Stromal cell of bone marrow (primary cell): ENCODE measurements around the gene FAM228B.
A peak's percentile ranks its signal among the peaks of the same experiment; 100 is the strongest.
"Not testable (repeated sequence)": the region's sequence is repeated elsewhere in the genome, so short reads cannot be mapped to it uniquely, and the experiment has no call there.

ENCODE experiments used
- DNase-seq: peaks from one replicate; pipeline ENCODE4 v3.0.0-alpha.2; 2012; ENCODE audit warnings: low read depth

FAM228B gene

DNA sequence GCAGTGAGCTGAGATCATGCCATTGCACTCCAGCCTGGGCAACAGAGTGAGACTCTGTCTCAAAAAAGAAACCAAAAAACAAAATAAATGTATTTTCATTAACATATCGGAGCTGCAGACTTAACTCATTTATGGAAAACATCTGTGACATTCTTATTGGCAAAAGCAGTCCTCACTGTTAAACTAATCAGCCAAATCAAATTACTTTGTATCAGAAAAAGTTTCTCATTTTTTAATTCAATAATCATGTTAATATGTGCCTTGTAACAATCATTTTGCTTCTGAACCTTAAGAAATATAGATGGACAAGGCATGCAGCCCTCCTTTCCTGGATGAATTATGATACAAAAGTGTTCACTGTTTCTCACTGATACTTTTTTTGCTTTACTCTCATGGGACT lies 20.6 kb upstream of the FAM228B start:
- DNase-seq, result no peak

DNA sequence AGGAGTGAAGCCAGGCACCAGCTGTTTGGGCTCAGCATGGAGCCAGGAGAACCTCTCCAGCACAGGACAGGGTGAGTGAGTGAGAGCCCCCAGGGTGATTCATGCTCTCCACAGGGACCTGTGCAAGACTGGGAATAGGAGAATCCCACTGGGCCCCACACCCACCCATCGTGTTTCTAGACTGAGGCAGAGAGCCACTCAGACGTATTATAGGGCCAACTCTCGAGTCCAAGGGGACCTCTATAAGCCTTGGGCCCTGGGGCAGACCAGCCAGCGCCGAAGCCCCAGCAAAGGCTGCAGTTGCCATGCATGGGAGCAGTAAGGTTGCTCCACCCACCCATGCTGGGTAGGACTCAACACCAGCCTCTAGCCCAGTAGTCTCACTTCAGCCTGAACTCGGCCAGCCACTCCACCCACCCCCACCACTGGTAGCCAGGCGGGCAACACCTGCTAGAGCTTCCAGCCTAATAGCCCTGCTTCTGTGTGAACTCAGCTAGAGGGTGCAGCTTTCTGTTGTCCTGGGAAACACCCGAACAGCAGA lies 19.1 kb upstream of the FAM228B start:
- no peak for DNase-seq

DNA sequence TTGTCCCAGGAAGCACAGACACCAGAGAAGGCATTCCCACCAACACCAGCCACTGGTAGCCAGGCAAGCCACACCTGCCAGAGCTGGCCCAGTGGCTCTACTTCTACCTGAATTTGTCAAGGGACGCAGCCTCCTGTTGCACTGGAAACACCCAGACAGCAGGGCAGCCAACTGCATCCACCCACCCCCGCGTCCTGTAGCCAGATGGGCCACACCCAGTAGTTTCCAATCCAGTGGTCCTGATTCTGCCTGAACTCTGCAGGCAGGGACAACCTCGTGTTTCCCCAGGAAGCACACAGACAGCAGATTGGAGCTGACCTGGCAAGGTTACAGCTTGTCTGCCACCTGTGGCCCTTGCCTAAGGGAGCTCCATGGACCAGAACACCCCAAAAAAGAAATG lies 18.4 kb upstream of the FAM228B start:
- no peak for DNase-seq

DNA sequence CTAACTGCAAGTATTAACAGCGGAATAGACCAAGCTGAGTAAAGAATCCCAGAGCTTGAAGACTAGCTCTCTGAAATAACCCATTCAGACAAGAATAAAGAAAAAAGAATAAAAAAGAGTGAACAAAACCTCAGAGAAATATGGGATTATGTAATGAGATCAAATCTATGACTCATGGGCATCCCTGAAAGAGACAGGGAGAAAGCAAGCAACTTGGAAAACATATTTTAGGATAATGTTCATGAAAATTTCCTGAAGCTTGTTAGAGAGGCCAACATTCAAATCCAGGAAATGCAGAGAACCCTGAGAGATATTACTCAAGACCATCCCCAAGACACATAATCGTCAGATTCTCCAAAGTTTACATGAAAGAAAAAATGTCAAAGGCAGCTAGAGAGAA lies 17.5 kb upstream of the FAM228B start:
- DNase-seq, result peak; percentile 30

DNA sequence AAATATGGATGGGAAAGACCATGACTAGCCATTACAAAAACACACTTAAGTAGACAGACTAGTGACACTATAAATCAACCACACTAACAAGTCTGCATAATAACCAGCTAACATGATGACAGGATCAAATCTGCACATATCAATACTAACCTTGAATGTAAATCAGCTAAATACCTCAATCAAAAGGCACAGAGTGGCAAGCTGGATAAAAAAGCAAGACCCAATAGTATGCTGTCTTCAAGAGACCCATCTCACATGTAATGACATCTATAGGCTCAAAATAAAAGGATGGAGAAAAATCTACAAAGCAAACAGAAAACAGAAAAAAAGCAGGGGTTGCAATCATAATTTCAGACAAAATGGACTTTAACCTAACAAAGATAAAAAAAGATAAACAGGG lies 16.5 kb upstream of the FAM228B start:
- no peak for DNase-seq

DNA sequence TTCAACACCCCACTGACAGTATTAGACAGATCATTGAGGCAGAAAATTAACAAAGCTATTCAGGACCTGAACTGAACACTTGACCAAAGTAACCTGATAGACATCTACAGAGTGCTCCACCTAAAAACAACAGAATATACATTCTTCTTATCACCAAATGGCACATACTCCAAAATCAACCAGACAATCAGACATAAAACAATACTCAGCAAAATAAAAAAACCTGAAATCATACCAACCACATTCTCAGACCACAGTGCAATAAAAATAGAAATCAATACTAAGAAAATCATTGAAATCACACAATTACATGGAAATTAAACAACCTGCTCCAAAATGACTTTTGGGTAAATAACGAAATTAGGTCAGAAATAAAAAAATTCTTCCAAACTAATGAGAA lies 15.9 kb upstream of the FAM228B start:
- no peak for DNase-seq

DNA sequence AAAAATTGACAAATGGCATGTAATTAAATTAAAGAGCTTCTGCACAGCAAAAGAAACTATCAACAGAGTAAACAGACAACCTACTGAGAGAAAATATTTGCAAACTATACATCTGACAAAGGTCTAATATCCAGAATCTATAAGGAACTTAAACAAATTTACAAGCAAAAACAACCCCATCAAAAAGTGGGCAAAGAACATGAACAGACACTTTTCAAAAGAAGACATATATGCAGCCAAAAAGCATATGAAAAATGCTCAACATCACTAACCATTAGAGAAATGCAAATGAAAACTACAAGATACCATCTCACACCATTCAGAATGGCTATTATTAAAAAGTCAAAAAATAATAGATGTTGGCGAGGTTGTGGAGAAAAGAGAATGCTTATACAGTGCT lies 13.8 kb upstream of the FAM228B start:
- not testable (repeated sequence) for DNase-seq

DNA sequence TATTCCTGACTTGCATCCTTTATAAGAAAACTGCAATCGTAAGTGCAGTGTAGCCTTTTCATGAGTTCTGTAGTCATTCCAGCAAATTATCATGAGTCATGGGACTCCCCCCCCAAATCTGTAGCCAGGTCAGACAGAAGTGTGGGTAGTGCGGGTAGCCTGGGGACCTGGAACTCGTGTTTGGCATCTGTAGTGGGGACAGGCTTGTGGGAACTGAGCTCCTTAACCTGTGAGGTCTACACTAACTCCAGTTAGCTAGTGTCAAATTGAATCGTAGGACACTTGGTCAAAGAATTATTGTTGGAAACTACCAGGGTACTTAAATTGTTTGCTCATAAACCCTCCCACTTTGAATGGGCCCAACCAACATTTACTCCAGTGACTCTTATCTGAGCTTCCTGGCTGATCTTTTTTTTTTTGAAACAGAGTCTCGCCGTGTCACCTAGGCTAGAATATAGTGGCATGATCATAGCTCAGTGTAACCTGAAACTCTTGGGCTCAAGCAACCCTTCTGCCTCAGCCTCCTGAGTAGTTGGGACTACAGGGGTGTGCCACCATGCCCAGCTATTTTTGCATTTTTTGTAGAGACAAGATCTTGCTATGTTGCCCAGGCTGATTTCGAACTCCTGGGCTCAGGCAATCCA lies 12.5 kb upstream of the FAM228B start:
- no peak for DNase-seq

DNA sequence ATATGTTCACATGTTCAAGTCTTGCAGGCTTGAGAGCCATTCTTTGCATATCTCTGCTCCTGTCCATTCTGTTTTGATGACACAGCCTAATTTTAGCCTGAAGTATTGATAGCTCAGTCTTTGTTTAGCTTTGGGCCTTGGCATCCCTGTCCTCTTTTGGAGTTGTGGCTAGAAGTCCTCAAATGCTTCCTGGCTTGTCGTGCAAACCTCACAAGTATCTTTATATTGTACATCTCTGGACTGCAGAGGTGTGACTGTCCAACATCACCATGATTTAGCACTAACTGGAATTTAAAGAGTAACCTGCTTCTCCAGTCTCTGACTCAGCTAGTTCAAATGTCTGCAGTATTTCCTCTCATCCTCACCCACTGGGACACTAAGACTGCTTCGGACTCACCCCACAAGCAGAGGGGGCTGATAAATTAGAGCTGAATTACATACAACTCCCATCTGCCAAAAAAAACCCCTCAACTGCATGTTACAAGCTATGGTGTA lies 11.8 kb upstream of the FAM228B start:
- DNase-seq, result no peak

DNA sequence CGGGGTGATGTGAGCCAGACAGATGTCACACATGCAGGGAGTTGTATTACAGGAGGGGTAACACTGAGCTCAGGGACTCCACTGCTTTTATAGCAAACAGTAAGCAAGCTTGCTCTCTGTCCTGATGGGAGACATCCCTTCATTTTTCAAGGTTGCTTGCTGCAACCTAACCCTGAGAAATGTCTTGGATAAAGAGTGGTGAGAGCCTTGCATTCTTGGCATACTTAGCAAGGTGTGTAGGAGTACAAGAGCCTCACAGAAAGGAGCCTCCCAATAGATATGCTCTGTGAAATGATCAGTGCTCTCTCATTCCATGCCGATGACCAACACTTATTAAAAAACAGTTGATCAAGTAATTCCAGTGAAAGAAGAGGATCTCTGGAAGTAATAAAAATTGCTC lies 8.2 kb upstream of the FAM228B start:
- no peak for DNase-seq

DNA sequence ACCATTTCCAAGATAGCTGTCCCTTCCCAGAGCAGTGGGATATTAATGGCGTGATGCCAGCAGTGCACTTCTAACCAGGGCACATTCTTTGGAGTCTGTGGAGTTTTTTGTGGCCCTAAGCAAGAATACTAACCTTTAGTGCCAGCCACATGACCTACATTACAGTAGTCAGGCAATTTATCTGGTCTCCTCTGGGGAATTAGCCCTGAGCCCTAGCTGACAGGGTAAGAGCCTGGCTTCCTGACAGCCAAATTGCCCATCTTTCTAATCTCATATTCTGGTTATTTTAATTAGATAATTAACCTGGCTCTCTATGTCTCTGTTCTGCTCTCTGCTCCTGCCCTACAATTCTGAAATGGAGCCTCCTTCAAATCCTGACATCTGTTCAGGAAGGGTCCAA lies 5.4 kb upstream of the FAM228B start:
- DNase-seq, result no peak

DNA sequence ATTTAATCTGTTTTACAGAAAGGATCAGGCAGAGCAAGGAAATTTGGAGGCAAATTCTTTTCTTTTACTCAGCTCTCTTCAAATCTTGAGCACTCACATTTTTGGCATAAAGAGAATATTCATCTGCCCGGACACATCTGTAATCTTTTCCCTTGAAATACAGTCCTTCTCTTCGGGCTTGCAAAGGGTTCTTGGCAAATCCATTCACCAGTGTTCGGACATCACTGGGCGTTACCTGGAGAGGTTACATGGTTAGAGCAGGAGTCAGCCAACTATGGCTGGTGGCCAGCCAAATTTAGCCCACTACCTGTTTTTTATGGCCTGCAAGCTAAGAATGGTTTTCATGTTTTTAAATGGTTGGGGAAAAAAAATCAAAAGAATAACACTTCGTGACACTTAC lies 2.2 kb upstream of the FAM228B start:
- no peak for DNase-seq

DNA sequence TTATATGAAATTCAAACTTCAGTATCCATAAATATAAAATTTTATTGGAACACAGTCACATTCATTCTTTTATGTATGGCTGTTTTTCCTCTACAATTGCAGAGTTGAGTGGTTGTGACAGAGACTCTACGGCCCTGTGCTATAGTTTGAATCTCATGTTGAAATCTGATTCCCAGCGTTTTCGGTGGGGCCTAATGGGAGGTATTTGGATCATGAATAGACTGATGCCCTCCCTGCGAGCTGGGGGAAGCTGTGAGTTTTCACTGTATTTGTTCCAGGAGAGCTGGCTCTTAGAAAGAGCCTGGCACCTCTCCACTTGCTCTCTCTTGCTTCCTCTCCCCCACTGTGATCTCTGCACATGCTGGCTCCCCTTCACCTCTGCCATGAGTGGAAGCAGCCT lies 1.8 kb upstream of the FAM228B start:
- DNase-seq, result no peak

DNA sequence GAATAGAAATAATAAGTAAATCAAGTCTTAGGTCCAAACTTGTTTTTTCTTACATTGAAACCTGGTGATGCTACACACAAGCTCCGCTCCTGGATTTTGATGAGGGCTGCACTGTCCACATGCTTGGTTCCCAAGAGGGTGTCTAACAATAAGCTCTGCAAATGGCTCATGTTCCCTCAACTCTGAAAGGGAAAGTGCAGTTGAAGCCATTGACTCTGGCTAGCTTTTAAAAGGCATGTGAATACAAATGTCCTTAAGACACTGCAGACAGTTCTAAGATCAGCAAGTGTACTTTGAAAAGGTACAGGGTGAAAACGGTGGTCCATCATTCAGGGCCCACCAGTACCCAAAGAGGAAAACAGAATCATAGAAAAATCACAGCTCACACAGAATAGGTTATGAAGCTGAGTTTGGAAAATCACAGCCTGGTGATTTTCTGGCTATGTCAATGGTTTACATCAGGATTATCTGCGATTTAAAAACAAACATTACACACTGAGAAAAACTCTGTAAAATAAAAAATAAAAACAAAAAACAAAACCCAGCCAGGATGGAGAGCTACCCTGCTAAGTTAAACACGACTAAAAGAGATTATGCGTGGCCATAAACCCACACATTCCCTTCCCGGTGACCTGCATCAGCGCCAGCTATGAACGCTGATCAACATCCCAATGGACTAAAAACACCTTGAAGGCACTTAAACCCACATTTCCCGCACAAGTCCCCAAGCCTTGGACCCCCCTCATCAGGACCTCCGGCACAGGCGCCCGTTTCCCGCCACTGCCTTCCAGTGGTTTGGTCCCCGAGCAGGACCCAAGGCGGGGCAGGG lies 689 bp upstream of the FAM228B start:
- no peak for DNase-seq

DNA sequence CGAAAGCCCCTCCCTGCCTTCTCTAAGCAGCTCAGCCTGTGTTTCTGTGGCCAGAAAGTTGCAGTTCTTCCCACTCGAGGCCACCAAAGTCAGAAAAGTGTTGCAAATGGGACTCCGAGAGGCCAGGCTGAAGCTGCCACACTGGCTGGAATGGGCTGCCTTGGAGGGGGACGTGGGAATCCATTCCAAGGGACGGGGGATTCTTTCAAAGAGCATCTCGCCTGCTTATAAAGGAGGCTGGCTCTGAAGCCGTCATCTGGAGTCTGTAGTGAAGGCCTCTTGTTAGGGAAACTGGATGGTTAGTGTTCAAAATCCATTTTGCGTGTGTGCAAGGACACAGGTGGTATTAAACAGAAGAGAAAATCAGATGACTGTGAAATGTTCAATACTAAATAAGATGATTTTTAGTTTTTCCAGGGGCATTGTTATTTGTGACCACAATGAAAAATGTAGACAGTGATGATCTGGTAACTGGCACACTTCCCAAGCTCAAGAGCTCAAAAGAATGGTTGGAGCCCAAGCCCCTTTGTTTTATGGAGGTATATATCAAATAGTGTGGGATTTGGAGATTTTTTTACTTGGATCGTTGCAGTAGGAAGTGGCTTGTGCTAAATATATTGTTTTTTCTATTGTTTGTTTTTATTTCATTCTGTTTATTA lies 782 bp downstream of the FAM228B start:
- DNase-seq, result peak; percentile 5

DNA sequence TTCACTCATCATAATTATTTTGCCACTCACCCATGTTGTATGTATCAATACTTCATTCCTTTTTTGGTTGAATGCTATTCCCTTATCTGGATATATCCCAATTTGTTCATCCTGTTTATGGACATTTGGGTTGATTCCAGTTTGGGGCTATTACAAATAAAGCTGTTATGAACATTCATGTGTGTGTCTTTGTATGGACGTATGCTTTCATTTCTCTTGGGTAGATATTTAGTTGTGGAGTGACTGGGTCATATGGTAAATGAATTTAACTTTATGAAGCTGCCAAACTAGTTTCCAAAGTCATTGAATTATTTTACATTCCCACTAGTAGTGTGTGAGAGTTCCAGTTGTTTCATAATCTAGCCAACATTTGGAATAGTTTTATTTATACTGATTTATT lies 2.7 kb downstream of the FAM228B start:
- DNase-seq, result no peak

DNA sequence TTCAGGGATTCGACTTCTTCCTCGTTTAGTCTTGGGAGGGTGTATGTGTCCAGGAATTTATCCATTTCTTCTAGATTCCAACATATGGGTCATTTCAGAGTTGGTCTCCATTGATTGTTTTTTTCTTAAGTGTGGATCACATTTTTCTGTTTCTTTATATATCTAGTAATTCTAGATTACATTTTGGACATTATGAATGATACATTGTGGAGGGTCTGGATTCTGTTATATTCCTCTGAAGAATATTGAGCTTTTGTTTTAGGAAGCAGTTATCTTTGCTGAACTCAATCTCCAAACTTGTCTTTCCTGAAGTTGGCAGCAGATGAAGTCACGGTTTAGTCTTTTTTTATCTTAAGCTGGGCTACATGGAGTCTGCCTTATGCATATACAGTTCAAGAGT lies 9.3 kb downstream of the FAM228B start:
- no peak for DNase-seq

DNA sequence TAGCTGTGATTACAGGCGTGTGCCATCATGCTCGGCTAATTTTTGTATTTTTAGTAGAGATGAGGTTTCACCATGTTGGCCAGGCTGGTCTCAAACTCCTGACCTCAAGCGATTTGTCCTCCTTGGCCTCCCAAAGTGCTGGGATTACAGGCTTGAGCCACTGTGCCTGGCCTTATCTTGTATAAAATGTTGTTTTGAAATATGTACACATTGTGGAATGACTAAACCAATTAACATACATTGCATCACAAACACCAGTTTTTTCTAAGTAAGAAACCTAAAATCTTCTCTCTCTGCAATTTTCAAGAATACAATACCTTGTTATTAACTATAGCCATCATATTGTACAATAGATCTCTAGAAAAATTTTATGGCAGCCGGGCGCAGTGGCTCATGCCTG lies 17.0 kb downstream of the FAM228B start:
- DNase-seq, result not testable (repeated sequence)

DNA sequence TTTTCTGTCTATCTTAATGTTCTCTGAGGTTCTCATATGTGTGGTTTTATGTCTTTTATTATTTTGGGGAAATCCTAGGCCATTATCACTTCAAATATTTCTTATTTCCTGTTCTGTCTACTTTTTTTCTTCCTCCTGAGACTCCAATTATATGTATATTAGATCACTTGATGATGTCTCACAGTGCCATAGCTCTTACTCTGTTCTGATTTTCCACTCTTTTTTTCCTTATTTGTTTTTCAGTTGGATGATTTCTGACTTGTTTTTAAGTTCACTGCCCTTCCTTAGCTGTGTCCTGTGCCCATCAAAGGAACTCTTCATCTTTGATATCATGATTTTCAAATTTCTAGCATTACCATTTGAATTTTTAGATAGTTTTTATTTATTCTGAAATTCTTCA lies 24.1 kb downstream of the FAM228B start:
- no peak for DNase-seq

DNA sequence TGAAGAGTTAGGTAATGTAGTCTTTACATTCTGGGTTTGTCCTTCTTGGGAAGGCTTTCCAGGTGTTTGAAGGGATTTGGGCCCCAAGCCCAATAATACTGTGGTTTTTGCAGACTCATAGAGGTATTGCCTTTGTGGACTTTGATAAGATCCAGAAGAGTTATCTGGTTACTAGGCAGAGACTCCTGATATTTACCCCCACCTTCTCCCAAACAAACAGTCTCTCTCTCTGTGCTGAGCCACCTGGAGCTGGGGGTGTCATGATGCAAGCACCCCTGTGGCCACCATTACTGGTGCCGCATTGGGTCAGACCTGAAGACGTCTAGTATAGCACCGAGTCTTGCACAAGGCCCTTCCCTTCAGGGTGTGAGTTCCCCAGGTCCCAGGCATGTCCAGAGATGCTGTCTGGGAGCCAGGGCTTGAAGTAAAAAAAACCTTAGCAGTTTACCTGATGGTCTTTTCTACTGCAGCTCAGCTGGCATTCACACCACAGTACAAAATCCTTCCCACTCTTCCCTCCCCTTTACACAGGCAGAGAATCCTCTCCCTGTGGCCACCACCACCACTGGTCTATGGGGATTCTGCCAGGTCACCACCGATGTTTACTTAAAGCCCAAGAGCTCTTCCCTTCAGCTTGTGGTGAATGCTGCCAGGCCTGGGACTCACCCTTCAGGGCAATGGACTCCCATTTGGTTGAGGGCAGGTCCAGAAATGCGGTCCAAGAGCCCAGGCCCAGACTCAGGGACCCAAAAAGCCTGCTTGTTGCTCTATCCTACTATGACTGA lies 29.3 kb downstream of the FAM228B start:
- DNase-seq, result no peak

DNA sequence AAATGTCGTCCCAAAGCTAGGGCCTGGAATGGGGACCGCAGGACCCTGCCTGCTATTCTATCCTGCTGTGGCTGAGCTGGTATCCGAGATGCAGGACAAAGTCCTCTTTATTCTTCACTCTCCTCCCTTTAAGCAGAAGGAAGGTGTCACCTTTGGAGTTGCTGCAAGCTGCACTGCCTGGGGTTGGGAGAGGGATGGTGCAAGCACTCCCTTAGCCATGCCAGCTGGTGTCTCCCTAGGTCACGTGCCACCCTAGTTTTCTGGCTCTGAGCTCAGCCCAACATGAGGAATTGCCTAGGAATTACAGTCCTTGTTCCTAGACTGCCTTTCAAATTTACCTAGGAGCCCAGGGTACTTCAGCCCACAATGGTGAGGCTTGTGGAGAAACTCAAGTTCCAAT lies 30.2 kb downstream of the FAM228B start:
- DNase-seq, result no peak

DNA sequence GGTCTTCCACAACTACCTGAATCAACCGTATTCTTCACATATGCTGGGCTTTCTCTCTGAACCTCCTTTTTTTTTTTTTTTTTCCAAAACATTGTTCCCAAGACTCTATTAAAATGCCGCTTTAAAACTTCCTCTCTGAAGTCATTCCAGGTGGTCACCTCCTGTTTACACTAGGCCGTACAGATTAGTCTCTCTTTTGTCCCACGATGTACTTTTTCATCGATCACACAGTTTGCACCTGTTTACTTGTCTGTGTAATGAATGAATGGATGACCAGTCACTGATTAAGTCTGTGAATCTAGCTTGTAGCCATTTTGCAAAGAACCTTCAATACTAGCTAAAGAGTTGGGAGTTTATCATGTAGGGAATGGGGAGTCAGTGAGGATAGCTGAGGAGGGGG lies 34.9 kb downstream of the FAM228B start:
- no peak for DNase-seq
